Endothelial cell of umbilical vein (primary cell): ENCODE data around the gene MICAL3. TPM values are rescaled to one million over a fixed set of nuclear protein-coding genes. Genes with fewer than 3 reads are reported as not detected.

ENCODE experiments used
- BruUV-seq: library from RNA; stranded (reverse); fragments of 400-500 nt; replicated peaks from 2 replicates; lab custom pipeline; 2021; lab: Mats Ljungman, UMichigan
- CTCF ChIA-PET: fragments of 300-600, 350-600 bp; sonication (Branson Sonifier 250); formaldehyde crosslinking; loops from one replicate; lab custom pipeline; 2021; ENCODE audit warnings: antibody characterized with exemption, inconsistent platforms; lab: Charles Lee
- POLR2A ChIA-PET: fragments of 300-600, 350-600 bp; sonication (Branson Sonifier 250); formaldehyde crosslinking; loops from one replicate; lab custom pipeline; 2021; ENCODE audit warnings: antibody characterized with exemption, inconsistent platforms; lab: Charles Lee
- DNase-seq: peaks from one replicate; pipeline ENCODE4 v3.0.0-alpha.2; 2011; ENCODE audit warnings: low read depth, low spot score
- FAIRE-seq: peaks from 2 replicates; lab custom pipeline; 2011; peaks lifted over from hg19 to GRCh38; lab: Jason Lieb, UNC
- H2AFZ ChIP-seq: 2 replicates; pipeline ENCODE4 v1.6.0; 2012; ENCODE audit warnings: low read depth, low read length, control low read depth, inconsistent platforms
- H3K27ac ChIP-seq: 2 replicates; pipeline ENCODE4 v1.5.1; 2011; ENCODE audit warnings: low read depth, mild to moderate bottlenecking, control low read depth, low read length, moderate library complexity; ENCODE audit not compliant: insufficient read depth
- H3K27me3 ChIP-seq, 2 experiments: 2 replicates each; pipeline versions ENCODE4 v1.6.0 to v1.6.1; 2011; ENCODE audit warnings: low read length in 2 of 2, mixed read lengths in 1 of 2; ENCODE audit not compliant: control insufficient read depth in 2 of 2, insufficient read depth in 2 of 2
- H3K36me3 ChIP-seq, 2 experiments: 2 replicates in 1 of 2; 3 replicates in 1 of 2; pipeline ENCODE4 v1.5.1; 2011; ENCODE audit warnings: low read length in 2 of 2, mild to moderate bottlenecking in 1 of 2, moderate library complexity in 1 of 2; ENCODE audit not compliant: control insufficient read depth in 2 of 2, insufficient read depth in 2 of 2; ENCODE audit errors: extremely low read depth in 1 of 2
- H3K4me1 ChIP-seq: 3 replicates; pipeline ENCODE4 v1.5.1; 2011; ENCODE audit warnings: mild to moderate bottlenecking, low read length; ENCODE audit not compliant: control insufficient read depth, insufficient read depth; ENCODE audit errors: extremely low read depth
- H3K4me2 ChIP-seq: 2 replicates; pipeline ENCODE4 v1.6.1; 2011; ENCODE audit warnings: low read length, control low read depth, mixed read lengths; ENCODE audit not compliant: insufficient read depth
- H3K4me3 ChIP-seq, 3 experiments: fragments of 200-600 bp in 1 of 3; sonication (generic), shearing (Covaris generic) in 1 of 3; replicated peaks in 1 of 3; 2 replicates each; pipeline ENCODE4 v1.5.1; 2011 to 2016; ENCODE audit warnings: control low read depth in 3 of 3, low read length in 3 of 3, mild to moderate bottlenecking in 2 of 3, inconsistent platforms in 1 of 3, low read depth in 1 of 3, moderate library complexity in 1 of 3; ENCODE audit not compliant: insufficient read depth in 1 of 3
- H3K79me2 ChIP-seq: 2 replicates; pipeline ENCODE4 v1.6.0; 2012; ENCODE audit warnings: low read length, inconsistent platforms; ENCODE audit not compliant: control insufficient read depth, insufficient read depth
- H3K9ac ChIP-seq: replicated peaks from 2 replicates; pipeline ENCODE3; 2011; ENCODE audit warnings: low read length, control low read depth; ENCODE audit not compliant: insufficient read depth; ENCODE audit errors: extremely low read depth
- H3K9me1 ChIP-seq: replicated peaks from 3 replicates; pipeline ENCODE4 v1.6.0; 2011; ENCODE audit warnings: mild to moderate bottlenecking, low read length; ENCODE audit not compliant: control insufficient read depth, insufficient read depth; ENCODE audit errors: extremely low read depth
- H3K9me3 ChIP-seq: replicated peaks from 2 replicates; pipeline ENCODE4 v1.5.1; 2012; ENCODE audit warnings: low read length, inconsistent platforms; ENCODE audit not compliant: control insufficient read depth, insufficient read depth
- H4K20me1 ChIP-seq: replicated peaks from 2 replicates; pipeline ENCODE3; 2011; ENCODE audit warnings: mild to moderate bottlenecking, low read length; ENCODE audit not compliant: control insufficient read depth, insufficient read depth; ENCODE audit errors: extremely low read depth
- CTCF ChIP-seq, 2 donors: IDR thresholded peaks; 1 replicate in 1 of 2; 2 replicates in 1 of 2; pipeline ENCODE4 v1.5.1; 2011; ENCODE audit warnings: low read length in 2 of 2, mild to moderate bottlenecking in 2 of 2, moderate library complexity in 2 of 2, control low read depth in 1 of 2, inconsistent platforms in 1 of 2, low read depth in 1 of 2; ENCODE audit not compliant: insufficient read depth in 1 of 2; ENCODE audit errors: extremely low read depth in 1 of 2
- EZH2 ChIP-seq: IDR thresholded peaks from 2 replicates; pipeline ENCODE4 v1.6.1; 2012; ENCODE audit warnings: borderline replicate concordance, low read depth, mild to moderate bottlenecking, moderate library complexity, low read length, inconsistent platforms; ENCODE audit not compliant: severe bottlenecking
- FOS ChIP-seq: IDR thresholded peaks from 2 replicates; pipeline ENCODE4 v1.6.1; 2011; ENCODE audit warnings: mild to moderate bottlenecking, low read length, moderate library complexity, borderline replicate concordance; ENCODE audit not compliant: insufficient read depth
- GATA2 ChIP-seq: IDR thresholded peaks from 2 replicates; pipeline ENCODE4 v1.7.0; 2011; ENCODE audit warnings: low read depth, mild to moderate bottlenecking, moderate library complexity, mixed read lengths, low read length; ENCODE audit not compliant: insufficient read length, insufficient read depth
- JUN ChIP-seq: IDR thresholded peaks from 2 replicates; pipeline ENCODE4 v1.6.1; 2011; ENCODE audit warnings: borderline replicate concordance, low read depth; ENCODE audit not compliant: insufficient read length, insufficient read depth
- MAX ChIP-seq: IDR thresholded peaks from 2 replicates; pipeline ENCODE4 v1.6.1; 2011; ENCODE audit not compliant: insufficient read depth, insufficient read length
- MYC ChIP-seq: IDR thresholded peaks from one replicate; pipeline ENCODE4 v1.6.1; 2011; ENCODE audit warnings: mild to moderate bottlenecking, low read depth, low read length
- POLR2A ChIP-seq: IDR thresholded peaks from 2 replicates; pipeline ENCODE4 v1.6.1; 2012; ENCODE audit warnings: low read depth, mild to moderate bottlenecking, control low read depth, low read length
- POLR2AphosphoS5 ChIP-seq: IDR thresholded peaks from 2 replicates; pipeline ENCODE4 v1.6.1; 2012; ENCODE audit warnings: low read depth, mild to moderate bottlenecking, control low read depth, low read length, moderate library complexity; ENCODE audit not compliant: insufficient read depth
- dilution Hi-C: fragments of 300-500 bp; cut with MboI; formaldehyde crosslinking; loops from one replicate; pipeline ENCODE4 v1.15.0; 2019; ENCODE audit warnings: low sequenced_read_pairs; ENCODE audit not compliant: extremely low pct_ligation_motif_present
- intact Hi-C: fragments of 100-400 bp; cut with micrococcal nuclease; formaldehyde crosslinking; loops from one replicate; pipeline ENCODE4 v1.10.0; 2022
- polyA plus RNA-seq, 4 experiments: library from polyadenylated mRNA; depleted of rRNA in 3 of 4; stranded (reverse) in 3 of 4; unstranded in 1 of 4; fragments of >200 nt; gene quantifications; 2 replicates each; pipeline versions ENCODE4 v1.2.1 to v1.2.3, GENCODE V29; 2011 to 2012; ENCODE audit warnings: missing spikeins in 1 of 4
- total RNA-seq: library from RNA; stranded (reverse); gene quantifications from 2 replicates; pipeline ENCODE4 v1.2.3, GENCODE V29; 2021

The MICAL3 gene
- total and polyA plus RNA-seq, 2 donors (not counting 3 experiments of a cell fraction or from before 2014, with no cell fraction given), result 14.5 to 63.7 TPM

DNA sequence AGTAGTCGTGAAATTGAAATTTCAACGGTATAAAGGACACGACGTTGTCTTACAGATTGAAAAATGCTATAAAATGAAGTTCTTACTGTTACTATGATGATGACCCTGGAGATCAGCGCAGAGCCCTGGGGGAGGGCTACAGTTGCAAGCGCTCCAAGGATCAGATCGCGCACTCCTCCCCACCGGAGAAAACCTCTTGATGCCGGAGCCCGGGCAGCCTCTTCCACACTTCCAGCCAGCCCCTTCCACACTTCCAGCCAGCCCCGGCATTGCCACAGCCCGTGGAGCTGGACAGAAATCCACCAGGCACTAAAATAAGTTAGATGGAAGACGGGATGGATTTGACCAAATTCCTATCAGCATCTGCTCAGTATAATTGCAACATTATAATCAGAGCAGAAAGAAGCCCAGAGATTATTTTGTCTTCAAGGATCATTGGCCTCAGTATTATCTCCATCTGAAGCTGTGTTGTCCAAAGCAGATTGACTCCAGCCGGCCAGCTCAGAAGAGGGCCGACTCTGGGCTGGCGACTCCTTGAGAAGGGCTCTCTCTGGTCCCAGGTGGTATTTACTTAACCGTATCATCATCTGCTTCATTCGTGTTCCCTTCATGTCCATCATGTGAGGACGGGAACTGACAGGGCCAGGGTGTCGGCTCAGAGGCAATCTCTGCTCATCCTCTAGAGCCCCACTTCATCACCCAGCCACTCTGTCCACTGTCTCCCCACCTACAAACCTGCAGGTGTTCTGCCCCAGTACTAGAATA, 777 bp upstream of the MICAL3 start:
- Histone ChIP-seq H3K4me3 (peak overlapping the region in 1 of 3 experiments; percentile 61), H3K36me3 (no peaks in the 10 kb centered on the region), H3K9ac (no peak overlapping the region), H3K9me1 (no peaks in the 10 kb centered on the region), H3K27me3 (peaks cover 16 to 33% of the 10 kb centered on the region in 2 experiments), H2AFZ (peak overlapping the region; percentile 84), H3K9me3 (no peaks in the 10 kb centered on the region), H4K20me1 (no peaks in the 10 kb centered on the region), H3K4me1 (peaks cover 13% of the 10 kb centered on the region), H3K4me2 (peak overlapping the region; percentile 91), H3K79me2 (no peaks in the 10 kb centered on the region), H3K27ac (no peak overlapping the region)
- intact Hi-C loops, result loop anchor here (1.0 to 5.0 kb wide), 4 partner anchors 52 to 195 kb away; partner anchors contain the start of gene PEX26
- no peak for TF ChIP-seq GATA2
- no peak for TF ChIP-seq CTCF (IDR thresholded peaks at IDR 0.05; ENCODE audit: extremely low read depth in 1 of 2, insufficient read depth in 1 of 2, low read depth in 1 of 2, low read length in 2 of 2)
- no peak for TF ChIP-seq EZH2
- TF ChIP-seq POLR2A, result no peak
- no peak for TF ChIP-seq POLR2AphosphoS5
- no peak for TF ChIP-seq FOS
- TF ChIP-seq MAX, result no peak
- no peak for TF ChIP-seq JUN
- no peak for TF ChIP-seq MYC
- ChIA-PET POLR2A (no interaction called here), CTCF (interaction anchor here (0.6 to 4.1 kb wide), 22 partner anchors 9 to 466 kb away, joined by 3 to 19 read pairs (median 4); partner anchors contain the start of gene PEX26)
- no peak for DNase-seq
- FAIRE-seq, result no peak
- no TSS peak for BruUV-seq
- dilution Hi-C loops, result no loop called here
